Kidney capillary endothelial cell (primary cell): ENCODE results near the gene SRPK2.

Experiments used
- DNase-seq: peaks from one replicate; pipeline ENCODE4 v3.0.0-alpha.2; 2018; ENCODE audit warnings: low spot score

SRPK2 gene

GRCh38 chr7:105133986-105134655 is 254.6 kb downstream of the SRPK2 start:
- DNase-seq, result no peak

- no peak for DNase-seq
These were observed 255.4 kb downstream of the SRPK2 start for GRCh38 chr7:105133358-105133757.

- DNase-seq, result no peak
These were observed 255.9 kb downstream of the SRPK2 start for GRCh38 chr7:105132835-105133234.

- DNase-seq, result no peak
These were observed 256.4 kb downstream of the SRPK2 start for GRCh38 chr7:105132335-105132734.

- DNase-seq, result no peak
These were observed 256.8 kb downstream of the SRPK2 start for GRCh38 chr7:105131890-105132289.

GRCh38 chr7:105131033-105131656 is 257.6 kb downstream of the SRPK2 start:
- DNase-seq, result no peak

GRCh38 chr7:105130580-105130979 is 258.1 kb downstream of the SRPK2 start:
- no peak for DNase-seq

- DNase-seq, result no peak
These were observed 258.7 kb downstream of the SRPK2 start for GRCh38 chr7:105130048-105130447.

- no peak for DNase-seq
These were observed 261.5 kb downstream of the SRPK2 start for GRCh38 chr7:105127179-105127578.

GRCh38 chr7:105126436-105126975 is 262.2 kb downstream of the SRPK2 start:
- no peak for DNase-seq

- DNase-seq, result no peak
These were observed 263.0 kb downstream of the SRPK2 start for GRCh38 chr7:105125745-105126144.

GRCh38 chr7:105122619-105123018 is 266.1 kb downstream of the SRPK2 start:
- no peak for DNase-seq

- no peak for DNase-seq
These were observed 269.8 kb downstream of the SRPK2 start for GRCh38 chr7:105118612-105119600.

GRCh38 chr7:105112440-105113418 is 276.0 kb downstream of the SRPK2 start:
- no peak for DNase-seq

- no peak for DNase-seq
These were observed 281.3 kb downstream of the SRPK2 start for GRCh38 chr7:105107458-105107857.

- no peak for DNase-seq
These were observed 282.2 kb downstream of the SRPK2 start for GRCh38 chr7:105106473-105106872.

- no peak for DNase-seq
These were observed 283.1 kb downstream of the SRPK2 start for GRCh38 chr7:105105579-105105978.

- no peak for DNase-seq
These were observed 286.0 kb downstream of the SRPK2 start for GRCh38 chr7:105102557-105103352.

GRCh38 chr7:105101864-105102263 is 286.9 kb downstream of the SRPK2 start:
- no peak for DNase-seq

- DNase-seq, result no peak
These were observed 289.7 kb downstream of the SRPK2 start for GRCh38 chr7:105098863-105099515.
